IMR-90 (cell line): Measurements from ENCODE around the gene PPP2R5A. TPM values are rescaled to one million over a fixed set of nuclear protein-coding genes. Genes with fewer than 3 reads are reported as not detected.
A peak's percentile ranks its signal among the peaks of the same experiment; 100 is the strongest.

ENCODE experiments used
- ATAC-seq: fragments of 200-7000 bp; cut with Tn5 transposase; 2 replicates; pipeline ENCODE4 v1.9.1; 2020; ENCODE audit warnings: low read depth, mild to moderate bottlenecking, moderate library complexity
- BruUV-seq: library from RNA; stranded (reverse); fragments of 400-500 nt; replicated peaks from 2 replicates; lab custom pipeline; 2021; lab: Mats Ljungman, UMichigan
- CTCF ChIA-PET: fragments of 300-600 bp; formaldehyde crosslinking; extraction: SDS; loops from one replicate; lab custom pipeline; 2021; ENCODE audit warnings: antibody characterized with exemption; lab: Yijun Ruan, JAX
- POLR2A ChIA-PET: fragments of 300-600 bp; sonication (Branson Sonifier 250); formaldehyde crosslinking; loops from one replicate; lab custom pipeline; 2022; ENCODE audit warnings: antibody characterized with exemption; ENCODE audit not compliant: unreplicated experiment; lab: Charles Lee
- DNase-seq: peaks from one replicate; pipeline ENCODE4 v3.0.0; 2013
- H2AFZ ChIP-seq: replicated peaks from 2 replicates; pipeline ENCODE3; 2013; ENCODE audit warnings: low read length, mild to moderate bottlenecking; ENCODE audit not compliant: poor library complexity
- H2AK5ac ChIP-seq: 2 replicates; pipeline ENCODE4 v1.6.1; 2013; ENCODE audit warnings: low read depth, low read length, inconsistent platforms
- H2AK9ac ChIP-seq: replicated peaks from 2 replicates; pipeline ENCODE3; 2013; ENCODE audit warnings: mild to moderate bottlenecking, low read depth, low read length, moderate library complexity; ENCODE audit not compliant: poor library complexity
- H2BK120ac ChIP-seq: 2 replicates; pipeline ENCODE4 v1.6.1; 2013; ENCODE audit warnings: low read depth, low read length, inconsistent platforms
- H2BK15ac ChIP-seq: 3 replicates; pipeline ENCODE4 v1.6.1; 2013; ENCODE audit warnings: low read depth, low read length, inconsistent platforms
- H2BK20ac ChIP-seq: 2 replicates; pipeline ENCODE4 v1.6.1; 2013; ENCODE audit warnings: low read depth, mild to moderate bottlenecking, inconsistent platforms, low read length, moderate library complexity
- H2BK5ac ChIP-seq: 2 replicates; pipeline ENCODE4 v1.6.1; 2013; ENCODE audit warnings: mild to moderate bottlenecking, low read depth, low read length, inconsistent platforms; ENCODE audit not compliant: poor library complexity, severe bottlenecking
- H3K14ac ChIP-seq: replicated peaks from 2 replicates; pipeline ENCODE4 v1.6.1; 2013; ENCODE audit warnings: low read depth, low read length, inconsistent platforms
- H3K18ac ChIP-seq: 2 replicates; pipeline ENCODE4 v1.6.1; 2013; ENCODE audit warnings: low read depth, low read length, control low read depth
- H3K23ac ChIP-seq: 2 replicates; pipeline ENCODE4 v1.6.1; 2013; ENCODE audit warnings: low read depth, low read length, inconsistent platforms
- H3K27ac ChIP-seq: 2 replicates; pipeline ENCODE4 v1.5.1; 2013; ENCODE audit warnings: mild to moderate bottlenecking, control low read depth, low read length; ENCODE audit not compliant: insufficient read depth
- H3K27me3 ChIP-seq: 2 replicates; pipeline ENCODE4 v1.6.1; 2013; ENCODE audit warnings: low read length; ENCODE audit not compliant: control insufficient read depth, insufficient read depth
- H3K36me3 ChIP-seq: 2 replicates; pipeline ENCODE4 v1.6.1; 2013; ENCODE audit warnings: low read length, mixed read lengths; ENCODE audit not compliant: control insufficient read depth, insufficient read depth
- H3K4ac ChIP-seq: 2 replicates; pipeline ENCODE4 v1.6.1; 2013; ENCODE audit warnings: low read depth, low read length, inconsistent platforms
- H3K4me1 ChIP-seq: 2 replicates; pipeline ENCODE4 v1.6.1; 2013; ENCODE audit warnings: low read length, mixed read lengths; ENCODE audit not compliant: control insufficient read depth, insufficient read depth
- H3K4me2 ChIP-seq: 2 replicates; pipeline ENCODE4 v1.6.1; 2013; ENCODE audit warnings: low read depth, mild to moderate bottlenecking, control low read depth, low read length, moderate library complexity
- H3K4me3 ChIP-seq: 2 replicates; pipeline ENCODE4 v1.5.1; 2013; ENCODE audit warnings: low read depth, mild to moderate bottlenecking, control low read depth, low read length, moderate library complexity; ENCODE audit not compliant: insufficient read depth
- H3K56ac ChIP-seq: 2 replicates; pipeline ENCODE4 v1.6.1; 2013; ENCODE audit warnings: low read length, inconsistent platforms; ENCODE audit not compliant: insufficient read depth; ENCODE audit errors: extremely low read depth
- H3K79me1 ChIP-seq, 2 experiments: 2 replicates each; pipeline ENCODE4 v1.6.1; 2013; ENCODE audit warnings: low read length in 2 of 2, inconsistent platforms in 1 of 2, low read depth in 1 of 2
- H3K9ac ChIP-seq: 2 replicates; pipeline ENCODE4 v1.6.1; 2013; ENCODE audit warnings: low read depth, low read length, control low read depth
- H3K9me1 ChIP-seq: 2 replicates; pipeline ENCODE4 v1.6.1; 2013; ENCODE audit warnings: low read length, inconsistent platforms; ENCODE audit not compliant: insufficient read depth
- H3K9me3 ChIP-seq: 2 replicates; pipeline ENCODE4 v1.6.1; 2013; ENCODE audit warnings: low read length; ENCODE audit not compliant: control insufficient read depth, insufficient read depth
- H4K20me1 ChIP-seq: 2 replicates; pipeline ENCODE4 v1.6.1; 2013; ENCODE audit warnings: low read length, inconsistent platforms; ENCODE audit not compliant: insufficient read depth
- H4K5ac ChIP-seq: 2 replicates; pipeline ENCODE4 v1.6.1; 2013; ENCODE audit warnings: mild to moderate bottlenecking, low read depth, low read length, control low read depth
- H4K8ac ChIP-seq, 2 experiments: 2 replicates each; pipeline ENCODE4 v1.6.1; 2013; ENCODE audit warnings: low read depth in 2 of 2, low read length in 2 of 2, control low read depth in 1 of 2, inconsistent platforms in 1 of 2
- H4K91ac ChIP-seq: 2 replicates; pipeline ENCODE4 v1.6.1; 2013; ENCODE audit warnings: low read depth, low read length, inconsistent platforms; ENCODE audit not compliant: insufficient read depth
- WGBS, 2 experiments: methylation state at CpG; one replicate each; pipeline versions ENCODE4 v1.1.5 to v1.1.7; 2013; ENCODE audit warnings: missing lambda C conversion rate in 2 of 2; ENCODE audit not compliant: insufficient read length in 1 of 2; ENCODE audit errors: extremely low coverage in 2 of 2; 5-methylcytosine and 5-hydroxymethylcytosine counted together
- dilution Hi-C: fragments of 300-500 bp; cut with HindIII; formaldehyde crosslinking; loops from one replicate; pipeline ENCODE4 v1.14.3; 2018; ENCODE audit warnings: low sequenced_read_pairs; ENCODE audit not compliant: unreplicated experiment
- in situ Hi-C: fragments of 300-500 bp; cut with MboI; formaldehyde crosslinking; loops from 3 replicates; pipeline ENCODE4 v1.14.3; 2019; ENCODE audit warnings: low sequenced_read_pairs, inconsistent platforms, mixed read lengths
- intact Hi-C: fragments of 100-400 bp; cut with micrococcal nuclease; formaldehyde crosslinking; loops from 2 replicates; pipeline ENCODE4 v1.10.0; 2022
- polyA plus RNA-seq, 3 experiments: library from polyadenylated mRNA; depleted of rRNA; stranded (reverse); fragments of >200 nt; gene quantifications; 2 replicates each; pipeline ENCODE4 v1.2.3, GENCODE V29; 2012; ENCODE audit warnings: low replicate concordance in 1 of 3
- total RNA-seq: library from RNA; depleted of rRNA; stranded (reverse); fragments of >200 nt; gene quantifications from 2 replicates; pipeline ENCODE4 v1.2.3, GENCODE V29; 2012
- TF ChIP-seq, protein P1 (sequence below): fragments of 150-350 bp; IDR thresholded peaks from 2 replicates; pipeline ENCODE4 v1.6.1; 2016; ENCODE audit warnings: low read depth, mild to moderate bottlenecking, low read length, moderate library complexity, borderline replicate concordance

The PPP2R5A gene
- total and polyA plus RNA-seq, 2 of the 4 experiments (the other 2 are of a cell fraction) = 8.4 to 12.6 TPM

GRCh38 chr1:212286556-212287131 lies 1.4 kb downstream of the PPP2R5A start:
- no peak overlapping the region for H4K5ac ChIP-seq
- H2BK120ac ChIP-seq = peak overlapping the region; percentile 40; the same call in 1 of the 2 replicates
- H2BK15ac ChIP-seq = no peak overlapping the region; the same call in 2 of the 3 replicates
- H4K91ac ChIP-seq = peak overlapping the region; percentile 50
- H2BK20ac ChIP-seq = no peak overlapping the region
- H3K4me1 ChIP-seq = peaks cover 6% of the 10 kb centered on the region
- BruUV-seq = no TSS peak
- H4K8ac ChIP-seq = peak overlapping the region in 1 of 2 experiments; percentile 72; a peak in 2 of 4 replicates
- peak overlapping the region; percentile 77 for H2BK5ac ChIP-seq
- peak overlapping the region; percentile 93 for H2AFZ ChIP-seq
- in situ Hi-C loops = no loop called here
- H3K4me3 ChIP-seq = peak overlapping the region; percentile 78
- H3K9me1 ChIP-seq = no peaks in the 10 kb centered on the region; the same call in 1 of the 2 replicates
- peak overlapping the region; percentile 89 for H3K4ac ChIP-seq
- intact Hi-C loops = loop anchor here (1.0 to 5.0 kb wide), 5 partner anchors 68 to 216 kb away; no protein-coding TSS in a partner anchor
- H2AK5ac ChIP-seq = peak overlapping the region; percentile 11; the same call in 1 of the 2 replicates
- H3K23ac ChIP-seq = peak overlapping the region; percentile 34
- H2AK9ac ChIP-seq = peak overlapping the region; percentile 33
- H3K9me3 ChIP-seq = no peaks in the 10 kb centered on the region
- CTCF ChIA-PET = interaction anchor here (0.9 to 1.7 kb wide), 2 partner anchors 169 to 216 kb away, joined by 3 to 7 read pairs; no protein-coding TSS in a partner anchor
- peak; percentile 6 for DNase-seq
- peaks cover 29% of the 10 kb centered on the region for H4K20me1 ChIP-seq
- H3K27ac ChIP-seq = peak overlapping the region; percentile 91
- no peaks in the 10 kb centered on the region for H3K27me3 ChIP-seq
- H3K14ac ChIP-seq = peak overlapping the region; percentile 83
- peak overlapping the region; percentile 68 for H3K56ac ChIP-seq
- peak overlapping the region; percentile 28 for H3K18ac ChIP-seq
- POLR2A ChIA-PET = no interaction called here
- 0% methylated on average over 5 of the region's 17 CpGs; no CpG with 5 or more reads in 1 of the 2 experiments for WGBS, 2 experiments
- peak overlapping the region; percentile 65 for H3K9ac ChIP-seq
- no peaks in the 10 kb centered on the region for H3K36me3 ChIP-seq
- peaks cover 14 to 47% of the 10 kb centered on the region in 2 experiments; a peak in 3 of 4 replicates for H3K79me1 ChIP-seq
- peak overlapping the region; percentile 84 for H3K4me2 ChIP-seq
- dilution Hi-C loops = no loop called here
- TF ChIP-seq, protein P1, sequence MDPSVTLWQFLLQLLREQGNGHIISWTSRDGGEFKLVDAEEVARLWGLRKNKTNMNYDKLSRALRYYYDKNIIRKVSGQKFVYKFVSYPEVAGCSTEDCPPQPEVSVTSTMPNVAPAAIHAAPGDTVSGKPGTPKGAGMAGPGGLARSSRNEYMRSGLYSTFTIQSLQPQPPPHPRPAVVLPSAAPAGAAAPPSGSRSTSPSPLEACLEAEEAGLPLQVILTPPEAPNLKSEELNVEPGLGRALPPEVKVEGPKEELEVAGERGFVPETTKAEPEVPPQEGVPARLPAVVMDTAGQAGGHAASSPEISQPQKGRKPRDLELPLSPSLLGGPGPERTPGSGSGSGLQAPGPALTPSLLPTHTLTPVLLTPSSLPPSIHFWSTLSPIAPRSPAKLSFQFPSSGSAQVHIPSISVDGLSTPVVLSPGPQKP = no peak
- no peak for ATAC-seq
